Memory B cell (primary cell): Measurements from ENCODE around the gene ZBTB16.

Experiments used
- ATAC-seq: fragments of 150-1000 bp; cut with Tn5 transposase; 2 replicates; pipeline ENCODE4 v1.10.0; 2021; ENCODE audit warnings: low read depth, mild to moderate bottlenecking, moderate library complexity
- DNase-seq, 2 donors: peaks; one replicate each; pipeline ENCODE4 v3.0.0; 2022; ENCODE audit warnings: low spot score in 2 of 2
- H3K27ac Mint-ChIP-seq: one replicate; pipeline ENCODE4 v1.8.0; 2022; ENCODE audit warnings: mild to moderate bottlenecking, moderate library complexity, mixed read lengths
- H3K27me3 Mint-ChIP-seq: one replicate; pipeline ENCODE4 v1.8.0; 2022; ENCODE audit warnings: mixed read lengths
- H3K36me3 Mint-ChIP-seq: one replicate; pipeline ENCODE4 v1.8.0; 2022; ENCODE audit warnings: mild to moderate bottlenecking, mixed read lengths
- H3K4me1 Mint-ChIP-seq: one replicate; pipeline ENCODE4 v1.8.0; 2022; ENCODE audit warnings: mixed read lengths
- H3K4me3 Mint-ChIP-seq: one replicate; pipeline ENCODE4 v1.8.0; 2022; ENCODE audit warnings: mild to moderate bottlenecking, moderate library complexity, mixed read lengths
- H3K9me3 Mint-ChIP-seq: one replicate; pipeline ENCODE4 v1.8.0; 2022; ENCODE audit warnings: mixed read lengths

The ZBTB16 gene

DNA sequence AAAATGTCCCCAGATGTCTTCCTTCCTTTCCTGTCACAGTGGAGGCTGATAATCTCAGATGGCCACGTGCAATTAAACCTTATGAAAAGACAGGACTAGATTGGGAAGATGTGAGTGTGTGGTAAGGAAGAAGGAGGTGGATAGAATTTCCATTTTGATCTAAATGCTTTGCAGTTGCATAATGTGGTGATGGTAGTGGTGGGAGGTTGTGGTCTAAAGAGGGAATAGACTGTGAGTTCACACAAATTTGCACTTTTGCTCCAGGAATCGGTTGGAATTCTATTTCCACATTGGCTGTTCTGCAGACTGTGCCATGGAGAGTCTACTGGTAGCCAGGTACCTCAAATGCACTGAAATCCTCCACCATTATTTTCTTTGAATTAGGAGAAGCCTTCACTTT lies 93.3 kb downstream of the ZBTB16 start:
- no peak overlapping the region for H3K27ac Mint-ChIP-seq
- DNase-seq (no peak), ATAC-seq (no peak)
- peaks cover 20% of the 10 kb centered on the region for H3K4me1 Mint-ChIP-seq
- no peaks in the 10 kb centered on the region for H3K9me3 Mint-ChIP-seq
- H3K4me3 Mint-ChIP-seq = no peak overlapping the region
- H3K36me3 Mint-ChIP-seq = no peaks in the 10 kb centered on the region
- no peaks in the 10 kb centered on the region for H3K27me3 Mint-ChIP-seq

- DNase-seq (no peak), ATAC-seq (no peak)
- Mint-ChIP-seq H3K9me3 (no peaks in the 10 kb centered on the region), H3K4me3 (no peak overlapping the region), H3K27me3 (no peaks in the 10 kb centered on the region), H3K36me3 (no peaks in the 10 kb centered on the region), H3K4me1 (peaks cover 24% of the 10 kb centered on the region), H3K27ac (no peak overlapping the region)
Observed at GRCh38 chr11:114153224-114153623, 93.7 kb downstream of the ZBTB16 start.

DNA sequence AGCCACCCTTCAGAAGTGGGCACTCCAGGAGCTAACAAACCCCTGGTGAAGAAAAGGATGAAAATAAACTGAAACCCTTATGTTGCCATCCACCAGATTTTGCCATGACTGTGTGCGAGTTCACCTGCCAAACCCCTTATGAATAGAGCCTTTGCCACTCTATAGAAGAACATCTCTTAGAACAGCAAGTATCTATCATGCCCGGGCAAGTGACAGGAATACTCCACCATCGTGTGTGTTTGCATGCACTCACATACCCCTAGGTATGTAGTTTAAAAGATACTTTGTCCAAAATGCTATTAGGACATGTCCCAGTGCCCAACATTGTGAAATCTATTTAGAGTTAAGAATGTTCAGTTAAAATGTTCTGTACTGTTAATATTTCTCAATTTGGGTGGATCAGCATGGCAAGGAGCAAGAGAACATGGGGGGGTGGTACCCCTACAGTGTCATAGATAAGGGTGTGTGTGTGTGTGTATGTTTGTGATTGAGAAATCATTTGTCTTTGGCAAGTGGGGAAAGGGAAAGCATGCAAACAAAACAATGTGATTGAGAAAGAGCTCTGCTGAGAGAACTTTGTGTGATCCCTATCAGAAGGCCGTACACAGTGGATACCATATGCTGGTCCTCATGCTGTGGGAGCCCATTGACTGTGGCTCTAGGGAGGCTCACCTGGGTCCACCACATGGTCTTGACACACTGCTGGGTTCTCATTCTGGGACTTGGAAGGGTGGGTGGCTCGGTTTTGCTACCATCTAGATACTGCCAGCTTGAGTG lies 94.9 kb downstream of the ZBTB16 start:
- no peak overlapping the region for H3K4me3 Mint-ChIP-seq
- no peaks in the 10 kb centered on the region for H3K36me3 Mint-ChIP-seq
- ATAC-seq (no peak), DNase-seq (no peak)
- peaks cover 29% of the 10 kb centered on the region for H3K4me1 Mint-ChIP-seq
- no peaks in the 10 kb centered on the region for H3K27me3 Mint-ChIP-seq
- no peak overlapping the region for H3K27ac Mint-ChIP-seq
- no peaks in the 10 kb centered on the region for H3K9me3 Mint-ChIP-seq

GRCh38 chr11:114155116-114155515 lies 95.6 kb downstream of the ZBTB16 start:
- Mint-ChIP-seq H3K27me3 (no peaks in the 10 kb centered on the region), H3K4me1 (peaks cover 32% of the 10 kb centered on the region), H3K27ac (no peak overlapping the region), H3K9me3 (no peaks in the 10 kb centered on the region), H3K4me3 (no peak overlapping the region), H3K36me3 (no peaks in the 10 kb centered on the region)
- DNase-seq = no peak
- no peak for ATAC-seq

GRCh38 chr11:114156131-114156581 lies 96.6 kb downstream of the ZBTB16 start:
- no peak for DNase-seq
- Mint-ChIP-seq H3K27me3 (no peaks in the 10 kb centered on the region), H3K4me3 (no peak overlapping the region), H3K4me1 (peaks cover 38% of the 10 kb centered on the region), H3K27ac (no peak overlapping the region), H3K9me3 (no peaks in the 10 kb centered on the region), H3K36me3 (no peaks in the 10 kb centered on the region)
- ATAC-seq = no peak

GRCh38 chr11:114156782-114157181 lies 97.3 kb downstream of the ZBTB16 start:
- DNase-seq (no peak), ATAC-seq (no peak)
- Mint-ChIP-seq H3K9me3 (no peaks in the 10 kb centered on the region), H3K4me1 (peaks cover 41% of the 10 kb centered on the region), H3K27ac (no peak overlapping the region), H3K36me3 (no peaks in the 10 kb centered on the region), H3K27me3 (no peaks in the 10 kb centered on the region), H3K4me3 (no peak overlapping the region)

GRCh38 chr11:114157476-114158050 lies 98.1 kb downstream of the ZBTB16 start:
- Mint-ChIP-seq H3K4me3 (no peak overlapping the region), H3K9me3 (no peaks in the 10 kb centered on the region), H3K36me3 (no peaks in the 10 kb centered on the region), H3K4me1 (peaks cover 41% of the 10 kb centered on the region), H3K27ac (no peak overlapping the region), H3K27me3 (no peaks in the 10 kb centered on the region)
- DNase-seq (no peak), ATAC-seq (no peak)

DNA sequence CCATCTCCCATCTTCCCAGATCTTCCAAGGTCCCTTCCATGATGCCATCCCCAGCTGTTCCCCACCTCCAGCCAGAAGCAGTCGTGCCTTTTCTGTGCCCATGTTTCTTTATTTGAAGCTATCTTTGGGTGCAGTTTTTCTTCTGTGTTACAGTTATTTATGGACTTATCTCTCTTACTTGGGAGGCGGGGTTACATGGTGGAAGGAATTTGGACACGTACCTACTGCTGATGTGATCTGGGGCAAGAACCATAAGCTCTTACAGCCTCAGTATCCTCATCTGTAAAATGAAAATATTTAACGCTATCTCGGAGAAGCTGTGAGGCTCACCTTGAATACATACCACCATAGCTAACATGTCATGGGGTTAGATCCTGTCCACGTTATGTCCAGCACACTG lies 98.9 kb downstream of the ZBTB16 start:
- no peaks in the 10 kb centered on the region for H3K27me3 Mint-ChIP-seq
- DNase-seq (no peak), ATAC-seq (no peak)
- H3K36me3 Mint-ChIP-seq = no peaks in the 10 kb centered on the region
- no peak overlapping the region for H3K4me3 Mint-ChIP-seq
- H3K27ac Mint-ChIP-seq = no peak overlapping the region
- H3K9me3 Mint-ChIP-seq = no peaks in the 10 kb centered on the region
- H3K4me1 Mint-ChIP-seq = peaks cover 43% of the 10 kb centered on the region

- Mint-ChIP-seq H3K4me1 (peaks cover 43% of the 10 kb centered on the region), H3K27me3 (no peaks in the 10 kb centered on the region), H3K27ac (peak overlapping the region; percentile 85), H3K9me3 (no peaks in the 10 kb centered on the region), H3K4me3 (no peak overlapping the region), H3K36me3 (no peaks in the 10 kb centered on the region)
- ATAC-seq (no peak), DNase-seq (no peak)
Observed at GRCh38 chr11:114158886-114159285, 99.4 kb downstream of the ZBTB16 start.

DNA sequence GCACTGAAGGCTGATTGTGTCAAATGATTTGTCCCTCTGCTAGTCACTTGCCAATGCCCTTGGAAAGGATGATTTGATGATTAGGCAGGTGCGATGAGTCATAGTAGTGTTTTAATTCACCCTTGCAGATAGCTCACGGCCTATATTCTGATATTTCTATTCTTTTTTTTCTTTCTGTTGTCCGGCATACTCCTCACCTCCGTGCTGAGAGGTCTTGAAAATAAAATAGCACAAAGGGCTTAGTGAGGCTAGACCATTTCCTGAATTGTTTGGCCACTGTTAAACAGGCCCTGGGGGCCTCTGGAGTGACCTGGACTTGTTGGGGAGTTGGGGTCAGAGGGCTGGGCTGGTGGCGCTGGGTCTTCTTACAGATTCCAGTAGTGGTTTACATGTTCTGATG lies 99.8 kb downstream of the ZBTB16 start:
- Mint-ChIP-seq H3K36me3 (no peaks in the 10 kb centered on the region), H3K27ac (peak overlapping the region; percentile 85), H3K27me3 (no peaks in the 10 kb centered on the region), H3K4me1 (peaks cover 43% of the 10 kb centered on the region), H3K9me3 (no peaks in the 10 kb centered on the region), H3K4me3 (peak overlapping the region; percentile 72)
- DNase-seq (no peak), ATAC-seq (no peak)

DNA sequence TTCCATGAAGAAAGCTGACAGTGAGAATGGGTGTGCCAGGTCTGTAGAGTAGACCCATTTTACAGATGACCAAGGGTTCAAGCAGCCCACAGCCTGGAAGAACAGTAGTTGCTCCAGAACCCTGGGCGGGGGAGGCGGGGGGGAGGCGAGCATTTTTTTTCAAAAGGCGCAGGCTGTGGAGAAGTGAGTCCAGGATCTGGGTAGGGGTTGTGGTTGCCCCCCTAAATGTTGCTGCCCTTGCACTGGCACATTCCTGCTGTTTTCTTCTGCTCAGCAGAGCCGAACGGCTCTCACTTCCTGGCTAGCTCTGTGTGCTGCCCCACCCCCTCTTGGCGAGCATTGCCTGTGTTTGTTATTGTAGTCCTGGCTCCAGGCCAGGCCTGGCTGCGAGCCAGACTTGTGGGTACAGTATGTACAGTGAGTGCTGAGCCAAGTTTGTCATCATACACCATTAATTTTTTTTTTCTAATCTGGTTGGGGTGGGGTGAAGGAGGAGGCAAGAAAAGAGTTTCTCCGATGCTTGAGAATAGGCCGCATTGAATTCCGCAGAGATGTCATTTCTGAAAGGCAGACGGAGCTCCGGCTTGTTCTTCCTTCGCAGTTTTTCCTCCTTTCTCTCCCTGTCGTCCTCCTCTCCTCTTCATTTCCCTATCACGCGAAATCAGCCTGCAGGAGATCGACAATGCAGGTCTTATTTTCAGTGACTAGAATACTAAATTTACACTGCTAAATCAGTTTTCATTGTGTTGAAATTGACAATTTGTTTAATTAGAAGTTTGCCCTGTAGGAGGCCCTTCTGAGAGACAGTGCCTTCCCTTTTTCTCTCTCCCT lies 100.5 kb downstream of the ZBTB16 start:
- DNase-seq (peak; percentile 90 to 91), ATAC-seq (peak; percentile 98)
- H3K9me3 Mint-ChIP-seq = no peaks in the 10 kb centered on the region
- H3K27ac Mint-ChIP-seq = peak overlapping the region; percentile 85
- H3K27me3 Mint-ChIP-seq = peaks cover 3% of the 10 kb centered on the region
- peak overlapping the region; percentile 72 for H3K4me3 Mint-ChIP-seq
- H3K4me1 Mint-ChIP-seq = peaks cover 42% of the 10 kb centered on the region
- no peaks in the 10 kb centered on the region for H3K36me3 Mint-ChIP-seq

- Mint-ChIP-seq H3K4me3 (no peak overlapping the region), H3K27ac (peak overlapping the region; percentile 85), H3K4me1 (peaks cover 39% of the 10 kb centered on the region), H3K36me3 (no peaks in the 10 kb centered on the region), H3K9me3 (no peaks in the 10 kb centered on the region), H3K27me3 (peaks cover 3% of the 10 kb centered on the region)
- DNase-seq (no peak), ATAC-seq (no peak)
Observed at GRCh38 chr11:114160894-114161293, 101.4 kb downstream of the ZBTB16 start.

- Mint-ChIP-seq H3K4me1 (peaks cover 39% of the 10 kb centered on the region), H3K36me3 (no peaks in the 10 kb centered on the region), H3K4me3 (no peak overlapping the region), H3K27ac (no peak overlapping the region), H3K9me3 (no peaks in the 10 kb centered on the region), H3K27me3 (peaks cover 3% of the 10 kb centered on the region)
- DNase-seq (no peak), ATAC-seq (no peak)
Observed at GRCh38 chr11:114161486-114162250, 102.2 kb downstream of the ZBTB16 start.

DNA sequence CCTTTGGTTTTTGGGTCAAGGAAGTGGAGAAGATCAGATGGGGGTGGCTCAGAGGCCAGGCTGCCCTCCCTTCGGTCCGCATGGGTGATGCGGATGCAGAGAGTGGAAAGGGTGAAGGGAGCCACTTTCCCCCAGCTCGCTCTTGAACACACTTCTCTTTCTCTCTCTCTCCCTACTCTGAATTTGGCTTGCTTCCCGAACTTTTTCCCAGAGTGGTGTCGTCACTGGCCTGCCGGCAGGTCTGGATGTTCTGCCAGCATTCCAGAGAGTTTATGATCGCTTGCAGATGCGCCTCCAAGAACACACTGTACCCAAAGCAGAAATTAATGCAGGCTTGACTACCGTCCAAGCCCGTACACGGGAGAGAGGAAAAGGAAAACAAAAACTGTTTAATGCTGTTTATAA lies 103.2 kb downstream of the ZBTB16 start:
- no peak for DNase-seq
- no peak for ATAC-seq
- Mint-ChIP-seq H3K9me3 (no peaks in the 10 kb centered on the region), H3K27me3 (peaks cover 3% of the 10 kb centered on the region), H3K4me1 (peaks cover 38% of the 10 kb centered on the region), H3K36me3 (no peaks in the 10 kb centered on the region), H3K27ac (no peak overlapping the region), H3K4me3 (no peak overlapping the region)
